Measurements from ENCODE around the gene PAM.

- no peak for TF ChIP-seq SUZ12 (IDR thresholded peaks at IDR 0.05; ENCODE audit: extremely low read depth, insufficient read depth, insufficient read length)
- no peak for TF ChIP-seq ZNF274 (IDR thresholded peaks at IDR 0.05; ENCODE audit: low read depth, low read length)
These were observed 18.0 kb downstream of the PAM start for GRCh38 chr5:102773133-102773532.
